Measurements from ENCODE around the gene TLK1. TPM values are rescaled to one million over a fixed set of nuclear protein-coding genes. Genes with fewer than 3 reads are reported as not detected.
A peak's percentile ranks its signal among the peaks of the same experiment; 100 is the strongest.
"Not testable (repeated sequence)": the region's sequence is repeated elsewhere in the genome, so short reads cannot be mapped to it uniquely, and the experiment has no call there.

TLK1 gene
- polyA plus RNA-seq, 4 donors: 50.0 to 54.0 (median 51.7) TPM

GRCh38 chr2:171171808-171172207, 11.1 kb upstream of the TLK1 start:
- DNase-seq (ENCODE audit: low read depth in 4 of 4, low spot score in 2 of 4): no peak

- no peak for DNase-seq (ENCODE audit: low read depth in 4 of 4, low spot score in 2 of 4)
Observed at GRCh38 chr2:171169839-171170238, 9.1 kb upstream of the TLK1 start.

- DNase-seq (ENCODE audit: low read depth in 4 of 4, low spot score in 2 of 4): no peak
Observed at GRCh38 chr2:171169333-171169732, 8.6 kb upstream of the TLK1 start.

DNA sequence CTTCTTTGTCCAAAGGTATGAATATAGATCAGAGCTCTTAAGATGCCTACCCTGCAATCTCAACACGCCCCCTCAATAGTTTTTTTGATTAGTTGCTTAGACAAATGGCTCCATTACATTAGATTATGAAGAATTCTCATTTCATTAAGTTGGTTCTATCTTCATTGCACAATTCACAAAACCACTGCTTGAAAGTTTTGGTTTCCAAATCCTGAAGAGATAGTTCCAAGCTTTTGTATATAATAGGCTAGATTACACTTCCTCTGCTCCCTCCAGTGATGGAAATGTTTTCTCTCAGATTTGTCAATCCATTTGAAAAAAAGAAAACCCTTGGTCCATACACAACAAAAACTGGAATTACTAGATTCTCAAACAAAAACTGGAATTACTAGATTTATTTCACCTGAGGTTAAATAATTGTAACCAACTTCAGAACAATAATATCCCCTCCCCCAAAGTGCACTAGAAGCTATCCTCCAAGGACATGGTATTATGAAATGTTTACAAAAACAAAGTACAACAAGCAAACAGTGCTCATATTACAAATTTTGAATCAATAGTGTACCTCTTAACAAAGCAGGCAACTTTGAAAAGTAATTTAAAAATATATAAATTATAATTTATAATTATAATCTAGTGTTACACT, 6.8 kb upstream of the TLK1 start:
- no peak for DNase-seq (ENCODE audit: low read depth in 4 of 4, low spot score in 2 of 4)

DNA sequence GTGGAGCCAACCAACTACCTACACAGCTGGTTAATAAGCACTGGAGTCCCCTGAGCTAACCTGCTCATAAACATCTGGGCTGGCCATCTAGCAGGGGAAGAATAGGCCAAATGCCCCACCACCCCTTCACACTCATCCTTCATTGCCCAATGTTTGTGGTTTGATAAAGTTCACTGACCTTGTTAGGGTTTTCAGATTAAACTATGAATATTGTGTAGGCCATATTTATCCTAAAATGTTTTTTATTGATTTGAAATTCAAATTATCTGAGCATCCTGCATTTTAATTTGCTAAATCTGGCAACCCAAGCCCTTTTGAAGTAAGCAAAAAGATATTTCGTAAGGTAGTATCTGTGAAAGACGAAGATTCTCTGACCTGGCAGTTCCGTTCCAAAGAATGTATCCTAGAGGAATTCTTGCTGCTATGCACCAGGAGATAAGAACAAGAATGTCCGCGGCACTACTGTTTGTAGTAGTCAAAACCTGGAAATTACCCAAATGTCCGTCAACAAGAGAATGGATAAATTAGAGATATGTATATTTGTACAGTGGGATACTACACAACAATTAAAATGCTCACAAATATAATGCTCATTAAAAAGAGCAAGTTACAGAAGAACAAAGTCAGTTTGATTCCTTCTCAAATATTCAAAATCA, 5.8 kb upstream of the TLK1 start:
- no peak for DNase-seq (ENCODE audit: low read depth in 4 of 4, low spot score in 2 of 4)

GRCh38 chr2:171165967-171166327, 5.3 kb upstream of the TLK1 start:
- DNase-seq (ENCODE audit: low read depth in 4 of 4, low spot score in 2 of 4): no peak

DNA sequence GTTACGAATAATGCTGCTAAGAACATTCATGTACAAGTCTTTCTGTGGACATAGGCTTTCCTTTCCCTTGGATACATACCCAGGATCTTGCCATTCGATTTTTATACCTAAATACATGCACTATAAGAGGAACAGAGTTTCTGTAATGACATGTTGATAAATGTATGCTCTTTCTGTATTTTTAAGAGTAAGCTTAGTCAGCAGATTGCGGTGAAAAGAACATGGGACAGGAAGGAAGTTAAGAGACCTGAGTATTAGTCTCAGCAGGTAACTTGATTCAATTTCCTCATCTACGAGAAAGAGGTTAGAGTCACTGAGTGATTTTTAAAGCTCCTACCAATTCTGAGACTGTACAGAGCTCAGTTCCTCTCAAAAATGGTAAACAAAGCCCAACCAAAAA, 2.6 kb upstream of the TLK1 start:
- DNase-seq (ENCODE audit: low read depth in 4 of 4, low spot score in 2 of 4): no peak

DNA sequence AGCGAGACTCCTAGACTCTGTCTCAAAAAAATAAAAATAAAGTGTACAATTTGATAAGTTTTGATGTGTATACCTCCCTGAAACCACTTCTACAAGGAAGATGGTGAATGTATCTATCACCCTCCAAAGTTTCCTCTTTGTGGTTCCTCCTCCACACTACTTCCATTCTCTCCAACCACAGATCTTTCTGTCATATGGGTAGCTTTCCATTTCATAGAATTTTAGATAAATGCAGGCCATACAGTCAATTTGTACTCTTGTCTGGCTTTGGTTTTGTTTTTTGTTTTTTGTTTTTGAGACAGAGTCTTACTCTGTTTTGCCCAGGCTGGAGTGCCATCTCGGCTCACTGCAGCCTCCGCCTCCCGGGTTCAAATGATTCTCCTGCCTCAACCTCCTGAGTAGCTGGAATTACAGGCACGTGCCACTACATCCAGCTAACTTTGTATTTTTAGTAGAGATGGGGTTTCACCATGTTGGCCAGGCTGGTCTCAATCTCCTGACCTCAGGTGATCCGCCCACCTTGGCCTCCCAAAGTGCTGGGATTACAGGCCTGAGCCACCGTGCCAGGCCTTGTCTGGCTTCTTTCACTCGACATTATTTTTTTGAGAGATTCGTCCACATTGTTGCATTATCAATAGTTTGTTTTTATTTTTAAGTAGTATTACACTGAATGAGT, 2.0 kb upstream of the TLK1 start:
- not testable (repeated sequence) for DNase-seq (ENCODE audit: low read depth in 4 of 4, low spot score in 2 of 4)

DNA sequence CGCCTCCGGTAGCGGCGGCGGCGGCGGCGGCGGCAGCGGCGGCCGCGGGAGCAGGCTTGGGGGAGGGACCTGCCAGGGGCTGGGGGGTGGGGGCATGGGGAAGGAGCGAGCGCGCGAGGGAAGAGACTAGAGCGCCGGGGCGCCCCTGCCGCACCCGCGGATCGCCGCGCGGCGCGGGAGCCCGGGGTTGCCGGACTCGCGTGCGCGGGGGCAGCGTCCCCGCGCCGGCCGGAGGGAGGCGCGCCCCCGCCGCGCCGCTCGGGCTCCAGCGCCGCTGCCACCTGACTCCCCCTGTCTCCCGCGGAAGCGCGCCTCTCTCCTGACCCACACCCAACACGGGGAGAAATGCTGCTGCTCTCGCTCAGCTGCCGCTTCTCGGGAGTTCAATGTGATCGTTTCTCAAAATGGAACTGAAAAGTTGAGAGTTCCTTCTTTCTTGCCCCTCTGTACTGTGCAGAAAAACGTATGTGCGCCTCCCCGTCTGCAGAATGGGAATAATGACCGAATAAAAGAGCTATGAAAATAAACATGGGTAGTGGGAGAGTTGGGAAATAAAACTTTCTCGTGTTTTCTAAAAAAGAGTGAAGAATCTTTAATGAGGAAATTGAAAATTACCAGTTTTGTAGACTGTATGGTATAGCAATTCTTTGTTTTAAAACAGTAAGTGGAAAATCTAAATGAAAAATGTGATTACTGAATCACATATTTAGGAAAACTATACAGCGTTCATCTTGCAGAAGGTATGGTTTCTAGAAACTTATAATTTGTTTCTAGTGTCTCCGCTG, 455 bp upstream of the TLK1 start:
- peak in 3 of 4 donors; percentile 52 to 57 (median 55) for DNase-seq (ENCODE audit: low read depth in 4 of 4, low spot score in 2 of 4)

- peak; percentile 48 to 78 (median 56) for DNase-seq (ENCODE audit: low read depth in 4 of 4, low spot score in 2 of 4)
Observed at GRCh38 chr2:171159372-171160118, 1.1 kb downstream of the TLK1 start.

DNA sequence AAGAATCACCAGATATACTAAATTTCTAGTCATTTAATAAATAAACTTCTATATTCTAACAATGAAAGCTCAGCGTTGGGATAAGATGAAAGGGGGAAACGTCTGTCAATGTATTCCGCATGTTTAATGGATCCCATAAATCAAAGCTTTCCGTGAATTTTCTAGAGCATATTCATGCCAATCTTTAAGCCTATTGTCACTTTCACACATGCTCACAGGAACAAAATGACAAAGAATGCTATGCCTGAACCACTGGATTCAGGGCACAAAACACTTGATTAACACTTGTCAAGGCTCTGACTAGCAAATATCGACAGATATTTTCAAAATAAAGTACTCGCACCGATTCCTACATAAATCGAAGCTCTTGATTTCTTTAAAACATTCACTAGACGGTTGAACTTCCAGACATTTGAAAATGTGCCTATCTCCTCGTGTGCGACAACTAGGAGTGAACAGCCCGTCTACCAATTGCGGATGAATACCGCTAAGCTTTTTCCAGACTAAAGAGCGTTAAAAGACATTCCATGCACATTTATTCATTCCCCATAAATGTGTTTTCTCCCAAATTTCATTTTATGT, 1.8 kb downstream of the TLK1 start:
- DNase-seq (ENCODE audit: low read depth in 4 of 4, low spot score in 2 of 4): peak in 1 of 4 donors; percentile 52

DNA sequence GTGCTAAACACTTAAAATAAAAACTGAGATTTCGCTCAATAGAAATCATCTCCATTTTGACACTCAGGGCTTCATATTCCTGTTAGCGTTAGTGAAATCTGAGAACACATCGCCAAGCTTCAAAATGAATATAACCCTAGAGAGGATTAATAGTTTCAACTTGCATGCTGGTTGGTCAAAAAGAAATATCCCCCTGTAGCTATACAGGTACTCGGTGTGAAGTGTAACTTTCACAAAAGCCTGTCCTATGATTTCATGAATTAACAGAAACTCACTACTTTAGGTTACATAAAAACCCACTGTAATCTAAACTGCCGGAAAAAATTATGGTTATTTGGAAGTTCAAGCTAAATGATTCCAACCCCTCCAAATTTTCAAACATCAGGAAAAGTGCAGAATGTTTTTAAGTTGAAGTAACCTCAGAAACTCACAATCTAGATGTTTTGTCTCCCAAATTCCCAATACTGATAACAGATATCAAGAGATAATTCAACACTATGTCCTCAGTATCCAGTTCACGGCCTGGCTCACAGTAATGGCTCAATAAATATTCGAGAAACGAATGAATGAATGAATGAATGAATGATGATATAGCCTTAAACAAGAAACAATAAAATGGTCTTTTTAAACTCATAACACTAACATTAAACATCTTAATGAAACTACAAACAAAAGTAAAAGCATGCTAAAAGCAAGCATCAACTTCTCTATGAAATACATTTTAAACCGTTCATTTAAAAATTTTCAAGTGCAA, 2.5 kb downstream of the TLK1 start:
- no peak for DNase-seq (ENCODE audit: low read depth in 4 of 4, low spot score in 2 of 4)

GRCh38 chr2:171157109-171157500, 3.6 kb downstream of the TLK1 start:
- DNase-seq (ENCODE audit: low read depth in 4 of 4, low spot score in 2 of 4): no peak

- no peak for DNase-seq (ENCODE audit: low read depth in 4 of 4, low spot score in 2 of 4)
Observed at GRCh38 chr2:171154348-171154747, 6.3 kb downstream of the TLK1 start.

GRCh38 chr2:171150694-171151285, 9.9 kb downstream of the TLK1 start:
- DNase-seq (ENCODE audit: low read depth in 4 of 4, low spot score in 2 of 4): no peak

GRCh38 chr2:171149986-171150693, 10.6 kb downstream of the TLK1 start:
- DNase-seq (ENCODE audit: low read depth in 4 of 4, low spot score in 2 of 4): no peak

DNA sequence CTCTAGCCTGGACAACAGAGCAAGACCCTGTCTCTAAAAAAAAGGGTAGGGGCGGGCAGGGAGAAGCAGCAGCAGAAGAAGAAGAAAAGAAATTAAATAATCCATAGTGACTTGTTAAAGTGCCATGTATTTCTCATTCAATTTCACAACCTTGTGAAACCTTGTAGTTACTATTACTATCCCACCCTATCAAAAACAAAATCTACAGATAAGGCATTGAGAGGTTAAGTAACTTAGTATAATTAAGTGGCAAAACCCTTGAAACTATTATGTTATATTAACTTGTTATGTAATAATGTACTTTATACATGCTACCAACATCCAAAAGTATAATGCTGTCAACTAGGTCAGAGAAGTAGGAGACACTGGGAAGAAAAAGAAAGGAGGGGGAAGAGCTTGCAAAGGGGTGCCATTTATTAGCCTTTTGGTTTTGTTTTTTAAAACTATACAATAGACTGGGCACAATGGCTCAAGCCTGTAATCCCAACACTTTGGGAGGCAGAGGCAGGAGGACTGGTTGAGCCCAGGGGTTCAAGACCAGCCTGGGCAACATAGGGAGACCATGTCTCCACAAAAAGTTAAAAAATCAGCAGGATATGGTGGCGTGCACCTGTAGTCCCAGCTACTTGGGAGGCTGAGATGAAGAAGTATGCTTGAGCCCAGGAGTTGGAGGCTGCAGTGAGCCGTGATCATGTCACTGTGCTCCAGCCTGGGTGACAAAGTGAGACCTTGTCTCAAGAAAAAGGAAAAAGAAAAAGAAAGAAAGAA, 11.3 kb downstream of the TLK1 start:
- DNase-seq (ENCODE audit: low read depth in 4 of 4, low spot score in 2 of 4): no peak

DNA sequence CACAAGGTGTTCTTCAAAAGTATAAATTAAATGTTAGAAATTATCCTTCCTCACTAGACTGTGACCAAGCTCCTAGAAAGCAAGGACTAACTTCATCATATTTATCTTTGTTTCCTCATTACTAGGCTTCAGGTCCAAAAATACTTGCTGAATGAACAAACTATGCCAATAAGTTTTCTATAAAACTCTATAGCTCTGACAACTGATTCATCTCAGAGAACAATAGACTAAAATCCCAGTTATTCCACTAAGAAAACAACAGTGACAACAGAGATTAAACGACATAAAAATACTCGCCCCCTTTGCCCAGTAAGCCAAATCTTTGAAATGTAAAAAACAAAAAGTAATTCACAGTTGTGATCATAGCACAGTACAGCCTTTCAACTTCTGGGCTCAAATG, 13.6 kb downstream of the TLK1 start:
- no peak for DNase-seq (ENCODE audit: low read depth in 4 of 4, low spot score in 2 of 4)

Measured in left renal cortex interstitium (tissue), 4 donors.